ENCODE measurements around the gene SRPK2. TPM values are rescaled to one million over a fixed set of nuclear protein-coding genes. Genes with fewer than 3 reads are reported as not detected.
"Not testable (repeated sequence)": the region's sequence is repeated elsewhere in the genome, so short reads cannot be mapped to it uniquely, and the experiment has no call there.

SRPK2 gene
- total RNA-seq: 28.8 TPM
- long read RNA-seq, transcript SRPK2-202 (16 exons, 3,650 nt): major isoform, 13 of 44 reads
- long read RNA-seq, partial matches to known transcripts: 2 of 44 reads
- long read RNA-seq, other reads (novel, unspliced or antisense): 26 of 44 reads

DNA sequence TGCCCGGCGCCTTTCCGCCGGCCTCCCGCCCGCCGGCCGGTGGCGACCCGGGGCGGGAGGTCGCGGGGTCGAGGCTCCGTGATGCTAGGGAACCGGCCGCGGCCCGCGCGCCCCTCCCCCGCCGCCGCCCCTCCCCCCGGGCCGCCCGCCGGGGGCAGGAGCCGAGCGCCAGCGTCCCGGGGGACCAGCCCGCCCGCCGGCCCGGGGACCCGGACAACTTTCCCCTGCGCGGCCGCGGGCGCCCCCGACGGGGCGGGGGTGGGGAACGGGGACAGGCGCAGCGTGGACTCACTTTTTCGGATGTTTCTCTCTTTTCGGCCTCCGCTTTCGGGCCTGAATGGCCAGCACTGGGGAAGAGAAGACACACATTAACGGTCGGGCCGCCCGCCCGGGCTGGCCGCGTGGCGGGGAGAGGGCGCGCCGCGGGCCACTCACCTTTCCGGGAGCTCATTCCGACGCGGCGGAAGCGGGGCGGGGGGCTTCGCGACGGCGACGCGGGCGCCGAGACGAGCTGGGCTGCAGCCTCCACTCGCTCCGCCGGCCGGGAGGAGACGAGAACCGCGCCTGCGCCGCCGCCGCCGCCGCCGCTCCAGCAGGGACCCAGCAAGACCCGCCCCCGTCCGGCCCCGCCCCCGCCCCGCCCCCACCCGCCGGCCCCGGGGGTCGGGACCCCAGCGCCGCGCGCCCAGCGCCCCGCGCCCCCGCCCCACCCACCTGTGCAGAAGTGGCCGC is at the start of gene SRPK2:
TSS of gene SRPK2 (minus strand) at position 566 of the 732 bp plus-strand sequence.
- peak; percentile 95 for ATAC-seq (ENCODE audit: poor library complexity)
- peak; percentile 90 for DNase-seq
- intact Hi-C loops (cut with DNase I): no loop called here

DNA sequence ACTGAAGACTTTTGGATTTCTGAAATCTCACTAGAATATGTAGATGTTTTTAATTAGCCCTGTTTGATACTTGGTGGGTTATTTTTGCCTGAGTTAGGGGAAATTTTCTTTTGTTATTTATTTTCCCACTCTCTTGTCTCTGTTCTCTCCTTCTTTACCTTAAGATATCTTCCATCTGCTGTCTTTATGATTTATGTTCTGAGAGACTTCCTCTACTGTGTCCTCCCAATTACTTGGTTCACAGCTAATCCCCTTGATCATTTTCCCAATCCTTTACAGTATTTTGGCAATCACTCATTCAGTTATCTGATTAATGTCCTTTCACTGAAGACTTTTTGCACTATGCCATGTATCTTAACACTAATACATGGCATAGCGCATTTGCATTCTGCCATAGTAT is 49.5 kb upstream of the SRPK2 start:
- DNase-seq: no peak
- intact Hi-C loops (cut with DNase I): no loop called here

DNA sequence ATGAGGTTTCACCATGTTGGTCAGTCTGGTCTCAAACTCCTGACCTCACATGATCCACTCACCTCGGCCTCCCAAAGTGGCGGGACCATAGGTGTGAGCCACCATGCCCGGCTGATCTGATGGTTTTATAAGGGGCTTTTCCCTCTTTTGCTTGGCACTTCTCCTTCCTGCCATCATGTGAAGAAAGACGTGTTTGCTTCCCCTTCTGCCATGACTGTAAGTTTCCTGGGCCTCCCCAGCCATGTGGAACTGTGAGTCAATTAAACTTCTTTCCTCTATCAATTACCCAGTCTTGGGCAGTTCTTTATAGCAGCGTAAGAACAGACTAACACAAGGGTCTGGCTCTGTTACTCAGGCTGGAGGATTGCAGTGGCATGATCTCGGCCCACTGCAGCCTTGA is 48.6 kb upstream of the SRPK2 start:
- intact Hi-C loops (cut with DNase I); DNase-seq; ATAC-seq (ENCODE audit: poor library complexity): not testable (repeated sequence)

More for the DNA sequence above, 49.5 kb upstream of the SRPK2 start:
- no peak for ATAC-seq (ENCODE audit: poor library complexity)

DNA sequence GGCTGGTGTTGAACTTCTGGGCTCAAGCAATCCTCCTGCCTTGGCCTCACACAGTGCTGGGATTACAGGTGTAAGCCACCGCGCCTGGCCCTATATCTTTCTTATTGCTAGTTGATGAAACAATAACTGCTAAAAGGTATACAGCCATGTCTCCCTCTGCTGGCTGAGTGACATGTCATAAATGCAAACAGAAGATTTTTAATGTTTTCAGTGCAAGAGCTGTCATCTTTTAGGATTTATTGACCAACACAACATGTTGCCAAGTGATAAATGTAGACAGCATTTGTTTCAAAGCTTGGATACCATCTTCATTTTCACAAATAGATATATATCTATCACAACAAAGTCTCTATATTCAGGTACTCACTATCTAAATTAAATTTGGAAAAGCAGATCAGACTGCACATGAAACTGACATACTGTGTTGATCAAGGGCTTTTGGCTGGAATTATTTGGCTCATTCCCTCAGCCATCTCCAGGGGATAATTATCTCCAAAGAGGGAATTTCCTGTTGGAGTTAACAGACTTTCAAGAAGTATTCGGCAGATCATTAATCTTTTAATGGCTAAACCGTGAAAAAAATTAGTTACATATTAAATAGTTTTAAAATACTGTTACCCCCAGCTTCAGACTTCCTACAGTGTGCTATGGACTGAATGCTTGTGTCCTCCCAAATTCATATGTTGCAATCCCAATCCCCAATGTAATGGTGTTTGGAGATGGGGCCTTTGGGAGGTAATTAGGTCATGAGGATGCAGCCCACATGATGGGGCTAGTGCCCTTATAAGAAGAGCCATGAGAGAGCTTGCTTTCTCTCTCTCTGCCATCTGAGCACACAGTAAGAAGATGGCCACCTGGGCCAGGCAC is 41.3 kb upstream of the SRPK2 start:
- DNase-seq: no peak
- intact Hi-C loops (cut with DNase I): loop anchor here (5.0 kb wide), 1 partner anchor 278 kb away; no protein-coding TSS in a partner anchor
- peak; percentile 55 for ATAC-seq (ENCODE audit: poor library complexity)

DNA sequence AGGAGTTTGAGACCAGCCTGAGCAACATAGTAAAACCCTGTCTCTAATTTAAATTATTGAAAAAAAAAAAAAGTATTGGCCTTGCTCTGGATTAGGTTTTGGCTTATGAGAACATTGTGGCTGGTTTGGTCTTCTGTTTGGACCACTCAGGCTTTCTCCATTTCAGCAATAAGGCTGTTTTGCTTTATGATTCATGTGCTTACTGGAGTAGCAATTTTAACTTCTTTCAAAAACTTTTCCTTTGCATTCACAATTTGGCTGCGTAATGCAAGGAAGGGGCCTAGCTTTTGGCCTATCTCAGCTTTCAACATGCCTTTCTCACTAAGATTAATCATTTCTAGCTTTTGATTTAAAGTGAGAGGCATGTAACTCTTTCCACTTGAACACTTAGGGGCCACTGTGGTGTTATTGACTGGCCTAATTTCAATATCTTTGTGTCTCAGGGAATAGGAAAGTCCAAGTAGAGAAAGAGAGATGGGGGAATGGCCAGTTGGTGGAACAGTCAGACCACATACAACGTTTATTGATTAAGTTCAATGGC is 38.0 kb upstream of the SRPK2 start:
- DNase-seq: no peak
- ATAC-seq (ENCODE audit: poor library complexity): no peak
- intact Hi-C loops (cut with DNase I): loop anchor here (5.0 kb wide), 1 partner anchor 274 kb away; no protein-coding TSS in a partner anchor

DNA sequence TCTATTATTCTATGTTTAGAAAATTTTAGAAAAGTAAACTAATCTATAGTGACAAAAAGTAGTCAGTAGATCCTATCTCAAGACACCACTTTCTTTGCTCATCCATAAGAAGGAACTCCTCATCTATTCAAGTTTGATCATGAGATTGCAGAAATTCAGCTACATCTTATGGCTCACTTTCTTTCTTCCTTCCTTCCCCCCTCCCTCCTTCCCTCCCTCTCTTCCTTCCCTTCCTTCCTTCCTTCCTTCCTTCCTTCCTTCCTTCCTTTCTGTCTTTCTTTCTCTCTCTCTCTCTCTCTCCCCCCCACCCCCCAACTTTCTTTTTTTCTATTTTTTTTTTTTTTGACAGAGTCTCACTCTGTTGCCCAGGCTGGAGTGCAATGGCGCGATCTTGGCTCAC is 35.3 kb upstream of the SRPK2 start:
- intact Hi-C loops (cut with DNase I): no loop called here
- ATAC-seq (ENCODE audit: poor library complexity) (no peak), DNase-seq (no peak)

DNA sequence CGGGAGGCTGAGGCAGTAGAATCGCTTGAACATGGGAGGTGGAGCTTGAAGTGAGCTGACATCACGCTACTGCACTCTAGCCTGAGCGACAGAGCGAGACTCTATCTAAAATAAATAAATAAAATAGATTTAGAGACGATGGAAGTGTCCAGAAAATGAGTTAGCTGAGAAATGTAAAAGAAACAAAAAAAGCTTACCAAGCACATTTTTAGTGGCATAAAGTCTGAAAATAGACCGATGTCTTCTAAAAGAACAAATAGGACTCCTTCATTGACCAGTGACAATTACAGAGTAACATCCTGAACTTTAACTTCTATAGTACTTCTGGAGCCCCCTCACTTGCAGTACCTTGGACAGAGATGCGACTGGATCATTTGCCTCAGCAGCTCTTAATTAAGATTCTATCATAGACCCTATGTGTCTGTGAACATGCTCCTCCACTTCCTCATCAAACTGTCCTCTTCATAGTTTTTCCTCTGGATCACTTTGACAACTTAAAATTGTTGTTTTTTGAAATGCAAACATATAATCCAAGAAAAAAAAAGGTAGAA is 25.2 kb upstream of the SRPK2 start:
- ATAC-seq (ENCODE audit: poor library complexity) (no peak), DNase-seq (no peak)
- intact Hi-C loops (cut with DNase I): no loop called here

DNA sequence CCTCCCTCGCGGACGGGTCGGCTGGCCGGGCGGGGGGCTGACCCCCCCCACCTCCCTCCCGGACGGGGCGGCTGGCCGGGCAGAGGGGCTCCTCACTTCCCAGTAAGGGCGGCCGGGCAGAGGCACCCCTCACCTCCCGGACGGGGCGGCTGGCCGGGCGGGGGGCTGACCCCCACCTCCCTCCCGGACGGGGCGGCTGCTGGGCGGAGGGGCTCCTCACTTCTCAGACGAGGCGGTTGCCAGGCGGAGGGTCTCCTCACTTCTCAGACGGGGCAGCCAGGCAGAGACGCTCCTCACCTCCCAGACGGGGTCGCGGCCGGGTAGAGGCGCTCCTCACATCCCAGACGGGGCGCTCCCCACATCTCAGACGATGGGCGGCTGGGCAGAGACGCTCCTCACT is 22.1 kb upstream of the SRPK2 start:
- intact Hi-C loops (cut with DNase I); ATAC-seq (ENCODE audit: poor library complexity); DNase-seq: not testable (repeated sequence)

DNA sequence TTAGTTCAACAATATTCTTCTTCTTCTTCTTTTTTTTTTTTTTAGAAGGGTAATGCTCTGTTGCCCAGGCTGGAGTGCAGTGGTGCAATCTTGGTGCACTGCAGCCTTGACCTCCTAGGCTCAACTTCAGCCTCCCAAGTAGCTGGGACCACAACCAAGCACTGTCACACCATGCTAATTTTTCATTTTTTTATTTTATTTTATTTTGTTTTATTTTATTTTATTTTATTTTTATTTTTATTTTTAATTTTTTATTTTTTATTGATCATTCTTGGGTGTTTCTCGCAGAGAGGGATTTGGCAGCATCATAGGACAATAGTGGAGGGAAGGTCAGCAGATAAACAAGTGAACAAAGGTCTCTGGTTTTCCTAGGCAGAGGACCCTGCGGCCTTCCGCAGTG is 21.1 kb upstream of the SRPK2 start:
- intact Hi-C loops (cut with DNase I); DNase-seq; ATAC-seq (ENCODE audit: poor library complexity): not testable (repeated sequence)

DNA sequence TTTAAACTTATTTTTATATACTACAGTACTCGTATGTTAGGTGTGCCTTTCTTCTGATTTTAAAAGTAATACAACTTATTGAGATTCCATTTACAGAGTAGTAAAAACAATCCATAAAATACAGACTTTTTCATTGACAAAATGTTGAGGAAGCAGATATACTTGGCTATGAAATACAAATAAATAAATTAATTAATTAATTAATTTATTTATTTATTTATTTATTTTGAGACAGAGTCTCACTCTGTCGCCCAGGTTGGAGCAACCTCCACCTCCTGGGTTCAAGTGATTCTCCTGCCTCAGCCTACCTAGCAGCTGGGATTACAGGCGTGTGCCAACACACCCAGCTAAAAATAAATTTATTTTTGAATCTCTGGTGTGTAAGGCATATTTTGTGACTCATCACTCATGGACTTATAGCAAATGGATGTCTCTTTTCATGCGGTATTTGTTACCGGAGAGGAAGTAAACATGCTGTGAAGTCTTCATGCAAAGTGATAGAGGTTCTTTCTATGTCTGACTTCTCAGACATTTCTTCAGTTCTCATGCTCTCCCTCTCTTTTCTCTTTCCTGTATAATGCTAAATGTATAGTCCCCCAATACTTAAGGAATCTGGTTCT is 20.2 kb upstream of the SRPK2 start:
- intact Hi-C loops (cut with DNase I): no loop called here
- ATAC-seq (ENCODE audit: poor library complexity) (no peak), DNase-seq (no peak)

DNA sequence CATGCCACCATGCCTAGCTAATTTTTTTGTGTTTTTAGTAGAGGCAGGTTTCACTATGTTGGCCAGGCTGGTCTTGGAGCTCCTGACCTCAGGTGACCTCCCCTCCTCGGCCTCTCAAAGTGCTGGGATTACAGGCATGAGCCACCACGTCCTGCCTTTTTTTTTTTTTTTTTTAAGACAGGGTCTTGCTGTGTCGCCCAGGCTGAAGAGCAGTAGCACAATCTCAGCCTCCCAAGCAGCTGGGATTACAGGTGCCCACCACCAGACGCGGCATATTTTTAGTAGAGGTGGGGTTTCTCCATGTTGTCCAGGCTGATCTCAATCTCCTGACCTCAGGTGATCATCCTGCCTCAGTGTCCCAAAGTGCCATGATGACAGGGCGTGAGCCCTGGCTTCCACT is 14.4 kb upstream of the SRPK2 start:
- no peak for DNase-seq
- ATAC-seq (ENCODE audit: poor library complexity): no peak
- intact Hi-C loops (cut with DNase I): no loop called here

DNA sequence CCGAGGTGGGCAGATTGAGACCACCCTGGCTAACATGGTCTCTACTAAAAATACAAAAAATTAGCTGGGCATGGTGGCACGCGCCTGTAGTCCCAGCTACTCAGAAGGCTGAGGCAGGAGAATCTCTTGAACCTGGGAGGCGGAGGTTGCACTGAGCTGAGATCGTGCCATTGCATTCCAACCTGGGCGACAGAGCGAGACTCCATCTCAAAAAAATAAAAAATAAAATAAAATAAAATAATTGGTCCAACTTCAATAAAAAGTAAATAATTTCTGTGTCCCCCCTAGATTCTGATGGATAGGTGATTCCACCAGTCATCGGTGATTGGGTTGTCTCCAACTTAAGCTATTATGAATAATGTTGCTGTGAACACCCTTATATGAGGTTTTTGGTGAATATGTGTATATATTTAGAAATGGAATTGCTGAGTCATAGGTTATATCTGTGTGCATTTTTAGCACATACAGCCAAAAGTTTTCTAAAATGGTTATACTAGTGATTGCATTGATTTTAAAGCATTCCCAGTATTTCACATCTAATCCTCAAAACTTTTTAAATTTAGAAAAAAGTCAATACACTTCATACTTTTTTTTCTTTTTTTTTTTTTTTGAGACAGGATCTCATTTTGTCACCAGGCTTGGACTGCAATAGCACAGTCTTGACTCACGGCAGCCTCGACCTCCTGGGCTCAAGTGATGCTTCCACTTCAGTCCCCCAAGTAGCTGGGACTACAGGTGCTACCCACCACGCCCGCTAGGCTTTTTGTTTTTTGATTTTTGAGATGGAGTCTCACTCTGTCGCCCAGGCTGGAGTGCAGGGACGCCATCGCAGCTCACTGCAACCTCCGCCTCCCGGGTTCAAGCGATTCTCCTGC is 13.7 kb upstream of the SRPK2 start:
- intact Hi-C loops (cut with DNase I): no loop called here
- DNase-seq (no peak), ATAC-seq (ENCODE audit: poor library complexity) (no peak)

DNA sequence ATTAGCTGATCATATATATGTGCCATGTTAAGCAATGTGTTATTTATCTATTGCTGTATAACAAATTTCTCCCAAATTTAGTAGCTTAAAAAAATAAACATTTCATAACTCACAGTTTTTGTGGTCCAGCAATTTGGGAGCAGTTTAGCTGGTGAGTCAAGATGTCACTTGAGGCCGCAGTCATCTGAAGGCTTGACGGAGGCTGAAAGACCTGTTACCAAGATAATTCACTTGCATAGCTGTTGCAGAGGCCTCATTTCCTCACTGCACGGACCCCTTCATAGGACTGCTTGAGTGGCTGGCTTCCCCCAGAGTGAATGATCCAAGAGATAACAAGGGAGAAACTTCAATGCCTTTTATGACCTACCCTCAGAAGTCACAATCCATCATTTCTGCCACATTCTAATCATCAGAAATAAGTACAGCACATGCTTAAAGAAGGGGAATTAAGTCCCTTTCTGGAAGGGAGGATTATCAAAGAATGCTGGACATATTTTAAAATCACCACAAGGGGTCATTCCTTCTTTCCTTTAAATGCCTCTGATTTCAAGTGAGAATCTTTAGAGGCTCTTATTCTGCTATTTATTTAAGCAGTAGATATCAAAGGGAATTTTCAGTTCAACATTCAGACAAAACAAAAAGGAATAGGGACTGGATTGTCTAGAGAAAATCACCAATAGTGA is 10.5 kb upstream of the SRPK2 start:
- no peak for DNase-seq
- ATAC-seq (ENCODE audit: poor library complexity): no peak
- intact Hi-C loops (cut with DNase I): no loop called here

DNA sequence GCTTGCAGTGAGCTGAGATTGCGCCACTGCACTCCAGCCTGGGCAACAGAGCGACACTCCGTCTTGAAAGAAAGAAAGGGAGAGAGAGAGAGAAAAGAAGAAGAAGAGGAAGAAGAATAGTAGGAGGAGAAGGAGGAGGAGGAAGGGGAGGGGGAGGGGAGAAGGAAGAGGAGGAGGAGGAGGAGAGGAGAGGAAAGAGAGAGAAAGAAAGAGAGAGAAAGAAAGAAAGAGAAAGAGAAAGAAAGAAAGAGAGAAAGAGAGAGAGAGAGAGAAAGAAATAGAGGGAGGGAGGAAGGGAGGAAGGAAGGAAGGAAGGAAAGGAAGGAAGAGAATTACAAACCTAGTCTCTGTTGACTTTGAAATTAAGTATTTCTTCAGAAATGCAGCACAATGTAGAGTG is 7.8 kb upstream of the SRPK2 start:
- no peak for ATAC-seq (ENCODE audit: poor library complexity)
- intact Hi-C loops (cut with DNase I): no loop called here

DNA sequence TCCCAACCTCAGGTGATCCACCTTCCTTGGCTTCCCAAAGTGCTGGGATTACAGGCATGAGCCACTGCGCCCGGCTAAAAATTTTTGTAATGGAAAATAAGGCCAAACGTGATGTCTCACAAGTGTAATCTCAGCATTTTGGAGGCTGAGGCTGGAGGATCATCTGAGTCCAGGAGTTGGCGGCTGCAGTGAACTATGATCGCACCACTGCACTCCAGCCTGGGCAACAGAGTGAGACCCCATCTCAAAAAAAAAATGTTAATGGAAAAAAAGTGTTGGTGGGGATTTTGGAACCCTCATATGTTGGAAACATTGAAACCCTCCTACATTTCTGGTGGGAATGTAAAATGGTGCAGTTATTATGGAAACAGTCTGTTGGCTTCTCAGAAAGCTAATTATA is 2.7 kb upstream of the SRPK2 start:
- intact Hi-C loops (cut with DNase I): no loop called here
- no peak for ATAC-seq (ENCODE audit: poor library complexity)
- DNase-seq: no peak

More for the DNA sequence above, 7.8 kb upstream of the SRPK2 start:
- DNase-seq: no peak

DNA sequence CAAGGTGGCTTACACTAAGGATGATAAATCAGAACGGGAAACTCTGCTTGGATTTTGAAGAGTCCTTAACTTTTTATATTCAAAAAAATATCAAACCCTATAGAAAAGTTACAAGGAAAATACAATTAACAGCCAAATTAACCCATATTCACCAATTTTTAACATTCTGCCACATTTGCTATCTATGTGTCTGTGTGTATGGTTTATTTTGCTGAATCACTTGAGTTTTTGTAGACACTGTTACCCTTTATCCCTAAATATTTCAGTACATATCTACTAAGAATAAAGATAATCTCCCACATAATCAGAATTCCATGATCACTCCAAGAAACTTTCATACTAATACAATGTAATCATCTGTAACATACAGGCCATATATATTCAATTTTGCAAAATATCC is 1.2 kb upstream of the SRPK2 start:
- intact Hi-C loops (cut with DNase I): no loop called here
- ATAC-seq (ENCODE audit: poor library complexity) (no peak), DNase-seq (no peak)

DNA sequence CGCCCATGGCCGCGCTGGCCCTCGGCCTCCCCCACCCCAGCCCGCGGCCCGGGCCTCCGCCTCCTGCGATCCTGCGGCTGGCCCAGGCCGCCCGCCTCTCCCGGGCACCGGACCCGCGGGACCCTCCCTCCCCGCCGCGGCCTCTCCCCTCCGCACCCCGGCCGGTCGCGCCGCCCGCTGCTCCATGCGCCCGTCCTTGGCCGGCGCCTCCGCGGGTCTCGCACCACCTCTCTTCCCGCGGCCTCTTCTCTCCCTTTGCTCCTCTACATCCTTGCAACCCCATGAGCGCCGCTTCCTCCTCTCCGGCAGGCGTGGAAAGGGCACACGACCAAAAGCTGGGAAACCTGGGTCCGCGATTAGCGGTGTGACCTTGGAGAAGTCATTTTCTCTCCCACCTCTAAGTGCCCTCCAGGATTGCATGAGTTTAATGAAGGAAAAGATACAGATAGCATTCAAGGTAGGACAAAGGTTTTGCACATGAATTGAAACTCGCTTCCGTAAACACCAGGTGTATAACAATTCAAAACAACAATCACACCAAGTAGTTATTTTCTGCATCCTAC is 448 bp upstream of the SRPK2 start:
- ATAC-seq (ENCODE audit: poor library complexity) (peak; percentile 63), DNase-seq (peak; percentile 67)
- intact Hi-C loops (cut with DNase I): no loop called here
